Right kidney (tissue), 1 donor: Measurements from ENCODE around the gene DLG2.
"Not testable (repeated sequence)": the region's sequence is repeated elsewhere in the genome, so short reads cannot be mapped to it uniquely, and the experiment has no call there.

Experiments used
- DNase-seq: peaks from one replicate; pipeline ENCODE4 v3.0.0-alpha.2; 2016

Gene DLG2

GRCh38 chr11:84987686-84988187 is 639.4 kb downstream of the DLG2 start:
- not testable (repeated sequence) for DNase-seq

- DNase-seq = no peak
These were observed 645.8 kb downstream of the DLG2 start for GRCh38 chr11:84981301-84981700.

- no peak for DNase-seq
These were observed 658.0 kb downstream of the DLG2 start for GRCh38 chr11:84969103-84969502.

- no peak for DNase-seq
These were observed 661.7 kb downstream of the DLG2 start for GRCh38 chr11:84965484-84965883.

- no peak for DNase-seq
These were observed 663.9 kb downstream of the DLG2 start for GRCh38 chr11:84963240-84963639.

GRCh38 chr11:84962018-84962417 is 665.1 kb downstream of the DLG2 start:
- DNase-seq = no peak

- DNase-seq = no peak
These were observed 668.8 kb downstream of the DLG2 start for GRCh38 chr11:84958295-84958694.

- no peak for DNase-seq
These were observed 676.4 kb downstream of the DLG2 start for GRCh38 chr11:84950569-84951270.

- DNase-seq = no peak
These were observed 679.1 kb downstream of the DLG2 start for GRCh38 chr11:84947970-84948580.

GRCh38 chr11:84947070-84947469 is 680.1 kb downstream of the DLG2 start:
- no peak for DNase-seq

- DNase-seq = no peak
These were observed 696.3 kb downstream of the DLG2 start for GRCh38 chr11:84930863-84931262.

GRCh38 chr11:84929738-84930137 is 697.4 kb downstream of the DLG2 start:
- DNase-seq = no peak

GRCh38 chr11:84924154-84924692 is 702.9 kb downstream of the DLG2 start:
- peak; percentile 14 for DNase-seq

GRCh38 chr11:84923489-84923888 is 703.7 kb downstream of the DLG2 start:
- no peak for DNase-seq

- DNase-seq = peak; percentile 19
These were observed 704.3 kb downstream of the DLG2 start for GRCh38 chr11:84922836-84923235.

- peak; percentile 11 for DNase-seq
These were observed 704.8 kb downstream of the DLG2 start for GRCh38 chr11:84922212-84922805.

GRCh38 chr11:84914511-84914910 is 712.6 kb downstream of the DLG2 start:
- no peak for DNase-seq

GRCh38 chr11:84909740-84910139 is 717.4 kb downstream of the DLG2 start:
- no peak for DNase-seq

- DNase-seq = no peak
These were observed 720.1 kb downstream of the DLG2 start for GRCh38 chr11:84906995-84907394.

GRCh38 chr11:84905411-84905810 is 721.7 kb downstream of the DLG2 start:
- no peak for DNase-seq

GRCh38 chr11:84902445-84902844 is 724.7 kb downstream of the DLG2 start:
- no peak for DNase-seq

- DNase-seq = no peak
These were observed 725.2 kb downstream of the DLG2 start for GRCh38 chr11:84901991-84902390.

- DNase-seq = no peak
These were observed 727.4 kb downstream of the DLG2 start for GRCh38 chr11:84899740-84900139.
